Endothelial cell of umbilical vein (primary cell): ENCODE results near the gene CLCN6. TPM values are rescaled to one million over a fixed set of nuclear protein-coding genes. Genes with fewer than 3 reads are reported as not detected.

Experiments
- Bru-seq: library from RNA; stranded (reverse); fragments of 400-500 nt; gene quantifications from one replicate; lab custom pipeline; 2021; lab: Mats Ljungman, UMichigan
- BruChase-seq, 2 experiments: library from RNA; stranded (reverse); fragments of 400-500 nt; gene quantifications; one replicate each; lab custom pipeline; 2021; lab: Mats Ljungman, UMichigan
- BruUV-seq: library from RNA; stranded (reverse); fragments of 400-500 nt; replicated peaks from 2 replicates; lab custom pipeline; 2021; lab: Mats Ljungman, UMichigan
- CTCF ChIA-PET: fragments of 300-600, 350-600 bp; sonication (Branson Sonifier 250); formaldehyde crosslinking; loops from one replicate; lab custom pipeline; 2021; ENCODE audit warnings: antibody characterized with exemption, inconsistent platforms; lab: Charles Lee
- POLR2A ChIA-PET: fragments of 300-600, 350-600 bp; sonication (Branson Sonifier 250); formaldehyde crosslinking; loops from one replicate; lab custom pipeline; 2021; ENCODE audit warnings: antibody characterized with exemption, inconsistent platforms; lab: Charles Lee
- DNase-seq: peaks from one replicate; pipeline ENCODE4 v3.0.0-alpha.2; 2011; ENCODE audit warnings: low read depth, low spot score
- FAIRE-seq: peaks from 2 replicates; lab custom pipeline; 2011; peaks lifted over from hg19 to GRCh38; lab: Jason Lieb, UNC
- H2AFZ ChIP-seq: 2 replicates; pipeline ENCODE4 v1.6.0; 2012; ENCODE audit warnings: low read depth, low read length, control low read depth, inconsistent platforms
- H3K27ac ChIP-seq: 2 replicates; pipeline ENCODE4 v1.5.1; 2011; ENCODE audit warnings: low read depth, mild to moderate bottlenecking, control low read depth, low read length, moderate library complexity; ENCODE audit not compliant: insufficient read depth
- H3K27me3 ChIP-seq, 2 experiments: 2 replicates each; pipeline versions ENCODE4 v1.6.0 to v1.6.1; 2011; ENCODE audit warnings: low read length in 2 of 2, mixed read lengths in 1 of 2; ENCODE audit not compliant: control insufficient read depth in 2 of 2, insufficient read depth in 2 of 2
- H3K36me3 ChIP-seq, 2 experiments: 2 replicates in 1 of 2; 3 replicates in 1 of 2; pipeline ENCODE4 v1.5.1; 2011; ENCODE audit warnings: low read length in 2 of 2, mild to moderate bottlenecking in 1 of 2, moderate library complexity in 1 of 2; ENCODE audit not compliant: control insufficient read depth in 2 of 2, insufficient read depth in 2 of 2; ENCODE audit errors: extremely low read depth in 1 of 2
- H3K4me1 ChIP-seq: 3 replicates; pipeline ENCODE4 v1.5.1; 2011; ENCODE audit warnings: mild to moderate bottlenecking, low read length; ENCODE audit not compliant: control insufficient read depth, insufficient read depth; ENCODE audit errors: extremely low read depth
- H3K4me2 ChIP-seq: 2 replicates; pipeline ENCODE4 v1.6.1; 2011; ENCODE audit warnings: low read length, control low read depth, mixed read lengths; ENCODE audit not compliant: insufficient read depth
- H3K4me3 ChIP-seq, 3 experiments: fragments of 200-600 bp in 1 of 3; sonication (generic), shearing (Covaris generic) in 1 of 3; replicated peaks in 1 of 3; 2 replicates each; pipeline ENCODE4 v1.5.1; 2011 to 2016; ENCODE audit warnings: control low read depth in 3 of 3, low read length in 3 of 3, mild to moderate bottlenecking in 2 of 3, inconsistent platforms in 1 of 3, low read depth in 1 of 3, moderate library complexity in 1 of 3; ENCODE audit not compliant: insufficient read depth in 1 of 3
- H3K79me2 ChIP-seq: 2 replicates; pipeline ENCODE4 v1.6.0; 2012; ENCODE audit warnings: low read length, inconsistent platforms; ENCODE audit not compliant: control insufficient read depth, insufficient read depth
- H3K9ac ChIP-seq: replicated peaks from 2 replicates; pipeline ENCODE3; 2011; ENCODE audit warnings: low read length, control low read depth; ENCODE audit not compliant: insufficient read depth; ENCODE audit errors: extremely low read depth
- H3K9me1 ChIP-seq: replicated peaks from 3 replicates; pipeline ENCODE4 v1.6.0; 2011; ENCODE audit warnings: mild to moderate bottlenecking, low read length; ENCODE audit not compliant: control insufficient read depth, insufficient read depth; ENCODE audit errors: extremely low read depth
- H3K9me3 ChIP-seq: replicated peaks from 2 replicates; pipeline ENCODE4 v1.5.1; 2012; ENCODE audit warnings: low read length, inconsistent platforms; ENCODE audit not compliant: control insufficient read depth, insufficient read depth
- H4K20me1 ChIP-seq: replicated peaks from 2 replicates; pipeline ENCODE3; 2011; ENCODE audit warnings: mild to moderate bottlenecking, low read length; ENCODE audit not compliant: control insufficient read depth, insufficient read depth; ENCODE audit errors: extremely low read depth
- EZH2 ChIP-seq: IDR thresholded peaks from 2 replicates; pipeline ENCODE4 v1.6.1; 2012; ENCODE audit warnings: borderline replicate concordance, low read depth, mild to moderate bottlenecking, moderate library complexity, low read length, inconsistent platforms; ENCODE audit not compliant: severe bottlenecking
- FOS ChIP-seq: IDR thresholded peaks from 2 replicates; pipeline ENCODE4 v1.6.1; 2011; ENCODE audit warnings: mild to moderate bottlenecking, low read length, moderate library complexity, borderline replicate concordance; ENCODE audit not compliant: insufficient read depth
- GATA2 ChIP-seq: IDR thresholded peaks from 2 replicates; pipeline ENCODE4 v1.7.0; 2011; ENCODE audit warnings: low read depth, mild to moderate bottlenecking, moderate library complexity, mixed read lengths, low read length; ENCODE audit not compliant: insufficient read length, insufficient read depth
- JUN ChIP-seq: IDR thresholded peaks from 2 replicates; pipeline ENCODE4 v1.6.1; 2011; ENCODE audit warnings: borderline replicate concordance, low read depth; ENCODE audit not compliant: insufficient read length, insufficient read depth
- MYC ChIP-seq: IDR thresholded peaks from one replicate; pipeline ENCODE4 v1.6.1; 2011; ENCODE audit warnings: mild to moderate bottlenecking, low read depth, low read length
- POLR2A ChIP-seq: IDR thresholded peaks from 2 replicates; pipeline ENCODE4 v1.6.1; 2012; ENCODE audit warnings: low read depth, mild to moderate bottlenecking, control low read depth, low read length
- POLR2AphosphoS5 ChIP-seq: IDR thresholded peaks from 2 replicates; pipeline ENCODE4 v1.6.1; 2012; ENCODE audit warnings: low read depth, mild to moderate bottlenecking, control low read depth, low read length, moderate library complexity; ENCODE audit not compliant: insufficient read depth
- dilution Hi-C: fragments of 300-500 bp; cut with MboI; formaldehyde crosslinking; loops from one replicate; pipeline ENCODE4 v1.15.0; 2019; ENCODE audit warnings: low sequenced_read_pairs; ENCODE audit not compliant: extremely low pct_ligation_motif_present
- intact Hi-C: fragments of 100-400 bp; cut with micrococcal nuclease; formaldehyde crosslinking; loops from one replicate; pipeline ENCODE4 v1.10.0; 2022
- long read RNA-seq: library from polyadenylated mRNA; stranded (forward); transcript quantifications from one replicate; pipeline ENCODE4 v2.0.0, GENCODE V29; 2021
- polyA minus RNA-seq, 3 experiments: library from RNA; depleted of rRNA, polyadenylated mRNA; stranded (reverse); fragments of >200 nt; gene quantifications; 1 replicate in 1 of 3; 2 replicates in 2 of 3; pipeline ENCODE4 v1.2.3, GENCODE V29; 2011
- polyA plus RNA-seq, 4 experiments: library from polyadenylated mRNA; depleted of rRNA in 3 of 4; stranded (reverse) in 3 of 4; unstranded in 1 of 4; fragments of >200 nt; gene quantifications; 2 replicates each; pipeline versions ENCODE4 v1.2.1 to v1.2.3, GENCODE V29; 2011 to 2012; ENCODE audit warnings: missing spikeins in 1 of 4
- total RNA-seq: library from RNA; stranded (reverse); gene quantifications from 2 replicates; pipeline ENCODE4 v1.2.3, GENCODE V29; 2021
- TF ChIP-seq, protein P1 (sequence below): IDR thresholded peaks from 2 replicates; pipeline ENCODE4 v1.6.1; 2011; ENCODE audit not compliant: insufficient read depth, insufficient read length
- TF ChIP-seq, protein P2 (sequence below), 2 donors: IDR thresholded peaks; 1 replicate in 1 of 2; 2 replicates in 1 of 2; pipeline ENCODE4 v1.5.1; 2011; ENCODE audit warnings: low read length in 2 of 2, mild to moderate bottlenecking in 2 of 2, moderate library complexity in 2 of 2, control low read depth in 1 of 2, inconsistent platforms in 1 of 2, low read depth in 1 of 2; ENCODE audit not compliant: insufficient read depth in 1 of 2; ENCODE audit errors: extremely low read depth in 1 of 2

The CLCN6 gene
- 41.2 and 43.3 TPM in 2 replicates for total RNA-seq
- polyA plus RNA-seq, result 17.7 and 20.4 TPM in 2 replicates
- 9.3 and 11.3 TPM in 2 replicates for polyA plus RNA-seq (2011; cell fraction: cytosol; rRNA removed)
- polyA plus RNA-seq (2011; cell fraction: nucleus; rRNA removed), result 77.2 and 91.1 TPM in 2 replicates
- polyA plus RNA-seq (2012), result 9.6 and 12.6 TPM in 2 replicates
- polyA minus RNA-seq, result 40.5 and 45.3 TPM in 2 replicates
- 2.8 TPM for polyA minus RNA-seq (2011; cell fraction: cytosol; rRNA and poly(A)+ RNA removed)
- 43.1 and 47.0 TPM in 2 replicates for polyA minus RNA-seq (2011; cell fraction: nucleus; rRNA and poly(A)+ RNA removed)
- Bru-seq, nascent RNA, result percentile 89 among the genes with signal in this experiment
- percentile 84 among the genes with signal in this experiment for BruChase-seq, experiment 1, labeled RNA remaining after a 6-hour chase
- BruChase-seq, experiment 2, labeled RNA remaining after a 2-hour chase, result percentile 92 among the genes with signal in this experiment
- long read RNA-seq, full-length matches to known transcripts, result 9 of 73 reads
- long read RNA-seq, partial matches to known transcripts, result 12 of 73 reads
- long read RNA-seq, other reads (novel, unspliced or antisense), result 52 of 73 reads

DNA sequence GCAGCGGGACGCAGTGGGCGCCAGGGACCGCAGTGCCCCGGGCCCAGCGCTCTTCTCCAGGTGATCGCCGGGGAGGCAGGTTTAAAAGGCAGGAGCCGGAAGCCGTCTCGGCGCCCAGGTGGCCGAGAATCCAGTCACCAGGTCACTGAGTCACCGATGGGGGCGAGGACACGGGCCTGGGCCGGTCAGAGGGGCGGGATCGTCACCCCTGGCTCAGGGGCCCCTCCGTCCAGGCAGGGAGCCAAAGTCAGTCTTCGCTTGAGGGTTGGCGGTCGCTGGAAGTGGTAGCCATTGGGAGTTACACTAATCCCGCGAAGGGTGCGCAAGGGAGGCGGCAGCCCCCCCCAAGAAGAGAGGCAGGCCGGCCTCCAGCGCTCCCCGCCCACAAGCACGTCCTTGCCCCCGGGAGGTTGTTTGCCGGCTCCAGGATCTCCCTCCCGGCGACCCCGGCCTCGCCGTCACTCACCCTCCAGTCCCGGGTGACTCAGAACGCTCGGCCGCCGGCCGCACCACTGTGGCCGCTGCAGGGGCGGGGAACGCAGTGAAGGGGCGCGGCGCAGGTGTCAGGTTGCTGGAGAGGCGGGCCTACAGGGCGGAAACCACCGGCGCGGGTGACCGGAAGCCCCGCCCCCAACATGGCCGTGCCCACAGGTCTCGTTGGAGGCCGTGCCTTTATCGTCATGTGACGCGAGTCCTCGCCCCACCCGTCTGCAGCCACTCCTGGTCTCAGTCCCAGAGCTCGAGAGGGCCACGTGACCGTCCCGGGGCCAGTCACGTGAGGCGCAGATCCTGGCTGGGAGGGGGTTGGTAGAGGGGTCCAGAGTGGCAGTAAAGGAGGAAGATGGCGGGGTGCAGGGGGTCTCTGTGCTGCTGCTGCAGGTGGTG, at the start of gene CLCN6, which contains the start of gene MTHFR:
TSS of gene CLCN6 (plus strand) at position 770 of the 885 bp plus-strand sequence. CDS start at position 842, 72 bp downstream.
TSS of gene MTHFR (minus strand) at position 543 of the 885 bp plus-strand sequence. CDS start 2,848 bp downstream, outside the sequence.
- H3K9me1 ChIP-seq, result no peaks in the 10 kb centered on the region
- H3K27ac ChIP-seq, result peak within 1 kb of the TSS; percentile 85
- dilution Hi-C loops, result no loop called here
- H4K20me1 ChIP-seq, result no peaks in the 10 kb centered on the region
- intact Hi-C loops, result loop anchor here (1.0 to 10.0 kb wide), 4 partner anchors 8 to 531 kb away; partner anchors contain the start of gene UBIAD1
- no peaks in the 10 kb centered on the region for H3K27me3 ChIP-seq
- TF ChIP-seq, protein P1, sequence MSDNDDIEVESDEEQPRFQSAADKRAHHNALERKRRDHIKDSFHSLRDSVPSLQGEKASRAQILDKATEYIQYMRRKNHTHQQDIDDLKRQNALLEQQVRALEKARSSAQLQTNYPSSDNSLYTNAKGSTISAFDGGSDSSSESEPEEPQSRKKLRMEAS, result peak; percentile 100
- TF ChIP-seq GATA2, result no peak
- TF ChIP-seq POLR2AphosphoS5, result peak; percentile 74
- TF ChIP-seq, protein P2, sequence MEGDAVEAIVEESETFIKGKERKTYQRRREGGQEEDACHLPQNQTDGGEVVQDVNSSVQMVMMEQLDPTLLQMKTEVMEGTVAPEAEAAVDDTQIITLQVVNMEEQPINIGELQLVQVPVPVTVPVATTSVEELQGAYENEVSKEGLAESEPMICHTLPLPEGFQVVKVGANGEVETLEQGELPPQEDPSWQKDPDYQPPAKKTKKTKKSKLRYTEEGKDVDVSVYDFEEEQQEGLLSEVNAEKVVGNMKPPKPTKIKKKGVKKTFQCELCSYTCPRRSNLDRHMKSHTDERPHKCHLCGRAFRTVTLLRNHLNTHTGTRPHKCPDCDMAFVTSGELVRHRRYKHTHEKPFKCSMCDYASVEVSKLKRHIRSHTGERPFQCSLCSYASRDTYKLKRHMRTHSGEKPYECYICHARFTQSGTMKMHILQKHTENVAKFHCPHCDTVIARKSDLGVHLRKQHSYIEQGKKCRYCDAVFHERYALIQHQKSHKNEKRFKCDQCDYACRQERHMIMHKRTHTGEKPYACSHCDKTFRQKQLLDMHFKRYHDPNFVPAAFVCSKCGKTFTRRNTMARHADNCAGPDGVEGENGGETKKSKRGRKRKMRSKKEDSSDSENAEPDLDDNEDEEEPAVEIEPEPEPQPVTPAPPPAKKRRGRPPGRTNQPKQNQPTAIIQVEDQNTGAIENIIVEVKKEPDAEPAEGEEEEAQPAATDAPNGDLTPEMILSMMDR (IDR thresholded peaks at IDR 0.05; ENCODE audit: extremely low read depth in 1 of 2, insufficient read depth in 1 of 2, low read depth in 1 of 2, low read length in 2 of 2), result no peak
- TF ChIP-seq POLR2A, result peak; percentile 58
- TF ChIP-seq EZH2, result no peak
- TF ChIP-seq JUN, result peak; percentile 17
- peak; percentile 69 for TF ChIP-seq FOS
- peak; percentile 50 for TF ChIP-seq MYC
- H3K4me2 ChIP-seq, result peak within 1 kb of the TSS; percentile 100
- DNase-seq, result peak; percentile 100
- ChIA-PET CTCF (interaction anchor here (0.8 to 1.9 kb wide), 12 partner anchors 8 to 155 kb away, joined by 3 to 13 read pairs (median 4); partner anchors contain the start of gene FBXO6), POLR2A (interaction anchor here (0.6 to 2.0 kb wide), 6 partner anchors 8 to 580 kb away, joined by 3 to 12 read pairs (median 8); no protein-coding TSS in a partner anchor)
- peak within 1 kb of the TSS; percentile 67 for H2AFZ ChIP-seq
- peak within 1 kb of the TSS; percentile 75 to 97 (median 93) for H3K4me3 ChIP-seq
- BruUV-seq, result TSS peak; percentile 48
- peaks cover 42% of the 10 kb centered on the region for H3K79me2 ChIP-seq
- peak; percentile 97 for FAIRE-seq
- no peaks in the 10 kb centered on the region for H3K9me3 ChIP-seq
- H3K4me1 ChIP-seq, result peaks cover 51% of the 10 kb centered on the region
- H3K9ac ChIP-seq, result peak within 1 kb of the TSS; percentile 90
- peaks cover 9 to 11% of the 10 kb centered on the region in 2 experiments for H3K36me3 ChIP-seq
